ENCODE results near the gene SFXN2. TPM values are rescaled to one million over a fixed set of nuclear protein-coding genes. Genes with fewer than 3 reads are reported as not detected.

The SFXN2 gene
- total RNA-seq, 4 donors from 2014 or later: 1.2 to 4.0 (median 2.9) TPM

- Histone ChIP-seq H3K4me1 (no peaks in the 10 kb centered on the region), H3K9me3 (no peaks in the 10 kb centered on the region), H3K27ac (replicated peaks in 1 of 4) (no peak overlapping the region), H3K4me3 (no peak overlapping the region), H3K27me3 (no peaks in the 10 kb centered on the region), H3K36me3 (peaks cover 10 to 80% (median 40%) of the 10 kb centered on the region in 4 donors)
- no peak for TF ChIP-seq POLR2A (IDR thresholded peaks at IDR 0.05; ENCODE audit: low read depth)
- TF ChIP-seq POLR2AphosphoS5 (IDR thresholded peaks at IDR 0.05): no peak
- TF ChIP-seq EP300 (IDR thresholded peaks at IDR 0.05): no peak
- TF ChIP-seq CTCF (IDR thresholded peaks at IDR 0.05): no peak
- WGBS: over 99% methylated on average over 3 of the region's 3 CpGs
- intact Hi-C loops (cut with DNase I): no loop called here
- DNase-seq (ENCODE audit: extremely low spot score): no peak
These were observed 17.7 kb upstream of the SFXN2 start for GRCh38 chr10:102696736-102697135.

GRCh38 chr10:102698894-102699293, 15.5 kb upstream of the SFXN2 start:
- 84% methylated on average over 2 of the region's 2 CpGs for WGBS
- intact Hi-C loops (cut with DNase I): no loop called here

GRCh38 chr10:102701272-102701671, 13.2 kb upstream of the SFXN2 start:
- Histone ChIP-seq H3K4me3 (no peak overlapping the region), H3K4me1 (no peaks in the 10 kb centered on the region), H3K36me3 (peaks cover 10 to 47% (median 26%) of the 10 kb centered on the region in 4 donors), H3K9me3 (no peaks in the 10 kb centered on the region), H3K27ac (replicated peaks in 1 of 4) (no peak overlapping the region), H3K27me3 (no peaks in the 10 kb centered on the region)
- no peak for DNase-seq (ENCODE audit: extremely low spot score)
- WGBS: 89% methylated on average over 3 of the region's 3 CpGs
- TF ChIP-seq POLR2AphosphoS5 (IDR thresholded peaks at IDR 0.05) (no peak), EP300 (IDR thresholded peaks at IDR 0.05) (no peak), CTCF (IDR thresholded peaks at IDR 0.05) (no peak), POLR2A (IDR thresholded peaks at IDR 0.05; ENCODE audit: low read depth) (no peak)
- intact Hi-C loops (cut with DNase I): no loop called here

More at GRCh38 chr10:102698894-102699293, 15.5 kb upstream of the SFXN2 start:
- no peaks in the 10 kb centered on the region for H3K9me3 ChIP-seq
- no peak overlapping the region for H3K27ac ChIP-seq (replicated peaks in 1 of 4)
- no peak for TF ChIP-seq CTCF (IDR thresholded peaks at IDR 0.05)
- no peak for TF ChIP-seq POLR2A (IDR thresholded peaks at IDR 0.05; ENCODE audit: low read depth)
- no peak for TF ChIP-seq EP300 (IDR thresholded peaks at IDR 0.05)
- TF ChIP-seq POLR2AphosphoS5 (IDR thresholded peaks at IDR 0.05): no peak
- peaks cover 10 to 66% (median 37%) of the 10 kb centered on the region in 4 donors for H3K36me3 ChIP-seq
- H3K4me1 ChIP-seq: no peaks in the 10 kb centered on the region
- no peak overlapping the region for H3K4me3 ChIP-seq
- no peaks in the 10 kb centered on the region for H3K27me3 ChIP-seq
- no peak for DNase-seq (ENCODE audit: extremely low spot score)

GRCh38 chr10:102701796-102702195, 12.6 kb upstream of the SFXN2 start:
- H3K27ac ChIP-seq (replicated peaks in 1 of 4): no peak overlapping the region
- H3K4me1 ChIP-seq: no peaks in the 10 kb centered on the region
- intact Hi-C loops (cut with DNase I): no loop called here
- no peak for DNase-seq (ENCODE audit: extremely low spot score)
- H3K27me3 ChIP-seq: no peaks in the 10 kb centered on the region
- H3K9me3 ChIP-seq: no peaks in the 10 kb centered on the region
- peaks cover 10 to 42% (median 21%) of the 10 kb centered on the region in 4 donors for H3K36me3 ChIP-seq
- no peak overlapping the region for H3K4me3 ChIP-seq
- TF ChIP-seq CTCF (IDR thresholded peaks at IDR 0.05) (no peak), EP300 (IDR thresholded peaks at IDR 0.05) (no peak), POLR2A (IDR thresholded peaks at IDR 0.05; ENCODE audit: low read depth) (no peak), POLR2AphosphoS5 (IDR thresholded peaks at IDR 0.05) (no peak)
- WGBS: 99% methylated on average over 3 of the region's 3 CpGs

- H3K9me3 ChIP-seq: no peaks in the 10 kb centered on the region
- no peak overlapping the region for H3K27ac ChIP-seq (replicated peaks in 1 of 4)
- DNase-seq (ENCODE audit: extremely low spot score): no peak
- intact Hi-C loops (cut with DNase I): no loop called here
- WGBS: 78% methylated on average over 2 of the region's 2 CpGs
- no peaks in the 10 kb centered on the region for H3K4me1 ChIP-seq
- no peaks in the 10 kb centered on the region for H3K27me3 ChIP-seq
- peaks cover 9 to 33% (median 15%) of the 10 kb centered on the region in 4 donors for H3K36me3 ChIP-seq
- no peak overlapping the region for H3K4me3 ChIP-seq
- TF ChIP-seq CTCF (IDR thresholded peaks at IDR 0.05): no peak
- TF ChIP-seq POLR2A (IDR thresholded peaks at IDR 0.05; ENCODE audit: low read depth): no peak
- TF ChIP-seq POLR2AphosphoS5 (IDR thresholded peaks at IDR 0.05): no peak
- no peak for TF ChIP-seq EP300 (IDR thresholded peaks at IDR 0.05)
These were observed 11.7 kb upstream of the SFXN2 start for GRCh38 chr10:102702742-102703141.
